A549 treated with AZD9567 at 1 μM for 4 hours (cell line): ENCODE measurements around the gene CENPE. TPM values are rescaled to one million over a fixed set of nuclear protein-coding genes. Genes with fewer than 3 reads are reported as not detected.

Experiments used
- total RNA-seq: library from RNA; stranded (reverse); fragments of 200-300 nt; extraction: Qiagen RNA extraction; gene quantifications from 5 replicates; pipeline ENCODE4 v1.2.3, GENCODE V29; 2022; ENCODE audit not compliant: insufficient read depth

CENPE gene, protein sequence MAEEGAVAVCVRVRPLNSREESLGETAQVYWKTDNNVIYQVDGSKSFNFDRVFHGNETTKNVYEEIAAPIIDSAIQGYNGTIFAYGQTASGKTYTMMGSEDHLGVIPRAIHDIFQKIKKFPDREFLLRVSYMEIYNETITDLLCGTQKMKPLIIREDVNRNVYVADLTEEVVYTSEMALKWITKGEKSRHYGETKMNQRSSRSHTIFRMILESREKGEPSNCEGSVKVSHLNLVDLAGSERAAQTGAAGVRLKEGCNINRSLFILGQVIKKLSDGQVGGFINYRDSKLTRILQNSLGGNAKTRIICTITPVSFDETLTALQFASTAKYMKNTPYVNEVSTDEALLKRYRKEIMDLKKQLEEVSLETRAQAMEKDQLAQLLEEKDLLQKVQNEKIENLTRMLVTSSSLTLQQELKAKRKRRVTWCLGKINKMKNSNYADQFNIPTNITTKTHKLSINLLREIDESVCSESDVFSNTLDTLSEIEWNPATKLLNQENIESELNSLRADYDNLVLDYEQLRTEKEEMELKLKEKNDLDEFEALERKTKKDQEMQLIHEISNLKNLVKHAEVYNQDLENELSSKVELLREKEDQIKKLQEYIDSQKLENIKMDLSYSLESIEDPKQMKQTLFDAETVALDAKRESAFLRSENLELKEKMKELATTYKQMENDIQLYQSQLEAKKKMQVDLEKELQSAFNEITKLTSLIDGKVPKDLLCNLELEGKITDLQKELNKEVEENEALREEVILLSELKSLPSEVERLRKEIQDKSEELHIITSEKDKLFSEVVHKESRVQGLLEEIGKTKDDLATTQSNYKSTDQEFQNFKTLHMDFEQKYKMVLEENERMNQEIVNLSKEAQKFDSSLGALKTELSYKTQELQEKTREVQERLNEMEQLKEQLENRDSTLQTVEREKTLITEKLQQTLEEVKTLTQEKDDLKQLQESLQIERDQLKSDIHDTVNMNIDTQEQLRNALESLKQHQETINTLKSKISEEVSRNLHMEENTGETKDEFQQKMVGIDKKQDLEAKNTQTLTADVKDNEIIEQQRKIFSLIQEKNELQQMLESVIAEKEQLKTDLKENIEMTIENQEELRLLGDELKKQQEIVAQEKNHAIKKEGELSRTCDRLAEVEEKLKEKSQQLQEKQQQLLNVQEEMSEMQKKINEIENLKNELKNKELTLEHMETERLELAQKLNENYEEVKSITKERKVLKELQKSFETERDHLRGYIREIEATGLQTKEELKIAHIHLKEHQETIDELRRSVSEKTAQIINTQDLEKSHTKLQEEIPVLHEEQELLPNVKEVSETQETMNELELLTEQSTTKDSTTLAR (N-terminal part only)
- 5.7 to 8.4 TPM (median 6.8 TPM) in 5 replicates for total RNA-seq

DNA sequence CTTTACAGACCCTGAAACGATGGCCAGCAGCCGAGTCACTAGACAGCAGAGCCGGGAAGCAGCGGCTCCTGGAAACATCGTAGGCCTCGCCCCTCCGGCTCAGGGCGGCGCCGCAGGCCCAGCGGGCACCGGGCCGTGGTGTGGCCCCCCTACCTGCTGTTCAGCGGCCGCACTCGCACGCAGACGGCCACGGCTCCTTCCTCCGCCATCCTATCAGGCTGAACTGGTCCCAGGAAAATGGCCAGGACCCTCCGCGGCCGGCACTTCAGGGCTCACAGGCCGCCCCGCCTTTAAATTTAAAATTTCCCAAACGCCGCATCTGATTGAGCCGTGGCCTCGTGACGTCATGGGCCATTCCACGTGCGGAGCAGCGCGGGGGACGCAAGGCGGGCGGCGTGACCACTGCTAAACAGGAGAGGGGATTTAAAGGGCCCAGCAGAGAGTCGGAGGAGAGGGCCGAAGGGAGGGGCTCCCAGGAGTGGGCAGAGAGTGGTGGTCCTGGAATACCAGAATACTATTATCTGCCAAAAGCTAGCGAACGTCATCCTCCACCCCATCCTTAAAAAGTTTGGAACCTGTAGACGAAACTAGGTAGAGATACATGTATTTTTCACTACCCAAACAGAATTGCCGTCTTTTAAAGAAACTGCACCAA is at the start of gene CENPE:
CENPE (minus strand) TSS at position 233 of the 655 bp plus-strand sequence; CDS start at position 209, 24 bp downstream.

DNA sequence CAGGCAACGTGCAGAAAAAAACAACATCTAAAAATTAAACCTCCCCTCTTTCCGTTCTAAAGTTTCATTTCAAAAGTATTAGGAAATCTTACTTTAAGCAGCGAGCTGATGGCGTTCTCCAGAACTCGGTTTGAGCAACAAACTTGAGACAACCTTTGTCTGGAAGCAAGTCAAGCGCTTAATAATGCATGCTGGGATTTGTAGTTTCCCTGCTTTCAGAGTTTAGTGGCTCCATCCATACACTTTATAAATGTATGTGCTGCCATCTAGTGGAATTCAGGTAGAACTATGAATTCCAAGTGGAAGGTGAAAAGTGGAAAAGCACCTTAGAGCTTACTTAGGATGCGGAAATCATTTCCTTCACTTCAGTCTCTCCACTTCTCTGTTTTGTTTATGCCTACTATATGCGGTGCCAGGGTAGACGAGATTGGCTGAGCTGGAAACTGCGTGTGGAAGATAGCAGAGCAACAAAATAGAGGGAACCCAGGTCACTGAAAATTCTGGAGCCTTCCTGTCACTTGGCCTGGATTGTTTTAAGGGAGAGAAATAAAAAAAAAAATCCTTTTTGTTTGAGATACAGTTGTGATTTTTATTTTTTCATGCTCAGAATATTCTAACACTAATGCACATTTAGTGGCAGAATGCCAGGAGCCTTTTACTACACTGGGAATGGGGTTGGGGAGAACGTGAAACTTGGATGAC is 98.3 kb downstream of the CENPE start, which contains the start of gene BDH2:
BDH2 (minus strand) TSS at position 144 of the 702 bp plus-strand sequence. CDS start 3,580 bp downstream, outside the sequence.

DNA sequence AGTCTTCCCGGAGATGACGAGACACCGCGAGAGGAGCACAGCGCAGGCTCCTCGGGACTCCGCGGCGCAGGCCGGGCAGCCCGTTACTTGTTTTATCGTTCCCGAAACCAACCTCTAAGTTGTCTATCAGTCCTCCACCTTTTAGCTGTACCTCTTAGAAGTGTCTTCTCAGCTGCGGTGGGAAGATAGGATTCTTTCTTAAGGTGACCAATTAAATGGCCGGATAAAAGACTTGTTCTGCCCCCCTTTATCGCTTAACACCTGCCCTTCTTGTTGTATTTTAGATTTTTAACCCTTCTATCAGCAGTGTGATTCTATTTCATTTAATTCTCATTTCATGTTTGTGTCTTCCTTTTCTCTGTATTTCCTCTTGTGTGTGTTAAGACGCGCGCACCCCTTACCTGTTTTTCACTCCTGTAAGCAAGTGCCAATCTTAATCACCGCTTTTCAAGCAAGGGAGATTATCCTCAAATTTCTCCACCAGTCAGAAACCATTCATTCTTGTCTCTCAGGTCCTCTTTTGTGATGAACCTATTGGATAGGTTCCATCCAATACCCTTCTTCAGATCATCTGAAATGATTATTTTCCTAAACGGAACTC is 121.3 kb downstream of the CENPE start, which contains the start of gene SLC9B2:
SLC9B2 (minus strand) TSS at position 15 of the 601 bp plus-strand sequence. CDS start 9,211 bp downstream, outside the sequence.

Other genes with a start within 250 kb of the CENPE start
- gene SLC9B1, start 178.6 kb downstream of the CENPE start, total RNA-seq = 0.15 to 0.18 TPM (median 0.16 TPM) in 3 of 5 replicates, not detected in the others
- 6.2 to 10.0 TPM (median 7.0 TPM) in 5 replicates for gene SLC9B2, start 121.6 kb downstream of the CENPE start, total RNA-seq
- gene BDH2, start 98.5 kb downstream of the CENPE start, total RNA-seq = 6.9 to 11.7 TPM (median 7.8 TPM) in 5 replicates